ENCODE data around the gene ZFP57.

ZFP57 gene

DNA sequence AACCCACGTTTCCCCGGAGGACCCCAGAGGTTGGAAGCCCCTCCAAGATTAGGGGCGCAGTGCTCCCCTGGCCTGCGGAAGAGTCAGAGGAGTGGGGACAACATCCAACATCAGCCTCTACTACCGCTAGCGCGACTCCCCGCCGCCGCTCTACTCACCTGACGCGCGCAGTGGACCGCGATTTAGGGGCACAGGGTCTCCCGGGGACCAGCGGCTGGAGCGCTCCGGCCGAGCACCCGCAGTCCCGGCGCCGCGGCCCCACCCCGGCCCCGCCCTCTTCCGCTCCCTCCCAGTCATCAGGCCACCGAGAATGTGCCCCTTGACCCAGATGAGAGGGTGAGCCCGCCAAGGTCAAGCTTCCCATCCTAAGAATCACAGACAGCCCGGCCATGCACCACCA, at the start of gene ZFP57:
Gene ZFP57, minus strand, starts transcription at position 249 of the 400 bp plus-strand sequence. CDS start 4,149 bp downstream, outside the sequence.
- no peak for DNase-seq

DNA sequence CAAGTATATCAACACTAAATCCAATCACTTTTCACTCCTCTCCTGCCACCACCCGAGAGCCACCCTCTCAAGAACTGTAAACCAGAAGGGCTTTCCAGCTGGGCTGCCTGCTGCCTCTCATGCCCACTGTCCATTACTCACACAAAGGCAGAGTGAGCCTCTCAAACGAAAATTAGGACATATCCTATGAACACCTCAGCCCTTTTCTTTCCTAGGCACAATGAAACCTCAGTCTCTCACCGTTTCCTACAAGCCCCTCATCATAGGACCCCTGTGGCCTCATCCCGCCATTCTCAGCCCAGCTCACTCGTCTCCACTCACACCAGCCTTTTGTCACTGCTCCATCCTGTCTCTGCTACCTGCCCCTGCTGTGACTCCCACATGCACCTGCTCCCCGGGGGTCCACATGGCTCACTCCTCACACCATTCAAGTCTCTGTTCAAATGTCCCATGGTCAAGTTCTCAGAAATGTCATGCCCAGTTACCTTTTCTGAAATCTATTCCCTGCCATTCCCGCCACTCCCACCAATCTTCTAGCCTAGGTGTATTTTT, 49.7 kb upstream of the ZFP57 start:
- no peak for DNase-seq

DNA sequence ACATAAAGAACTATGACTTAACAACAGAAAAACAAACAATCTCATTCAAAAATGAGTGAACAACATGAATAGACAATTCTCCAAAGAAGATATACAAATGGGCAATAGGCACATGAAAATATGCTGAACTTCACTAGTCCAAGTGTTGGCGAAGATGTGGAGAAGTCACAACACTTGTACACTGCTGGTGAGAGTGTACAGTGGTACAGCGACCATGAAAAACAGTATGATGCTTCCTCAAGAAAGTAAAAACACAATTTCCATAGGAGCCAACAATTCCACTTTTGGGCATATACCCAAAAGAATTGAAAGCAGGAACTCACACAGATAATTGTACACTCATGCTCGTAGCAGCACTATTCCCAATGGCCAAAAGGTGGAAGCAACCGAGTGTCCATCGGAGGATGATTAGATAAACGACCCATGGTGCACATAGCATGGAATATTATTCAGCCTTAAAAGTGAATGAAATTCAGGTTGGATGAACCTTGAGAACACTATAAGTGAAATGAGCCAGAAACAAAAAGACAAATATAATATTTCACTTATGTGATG, 48.9 kb upstream of the ZFP57 start:
- no peak for DNase-seq

DNA sequence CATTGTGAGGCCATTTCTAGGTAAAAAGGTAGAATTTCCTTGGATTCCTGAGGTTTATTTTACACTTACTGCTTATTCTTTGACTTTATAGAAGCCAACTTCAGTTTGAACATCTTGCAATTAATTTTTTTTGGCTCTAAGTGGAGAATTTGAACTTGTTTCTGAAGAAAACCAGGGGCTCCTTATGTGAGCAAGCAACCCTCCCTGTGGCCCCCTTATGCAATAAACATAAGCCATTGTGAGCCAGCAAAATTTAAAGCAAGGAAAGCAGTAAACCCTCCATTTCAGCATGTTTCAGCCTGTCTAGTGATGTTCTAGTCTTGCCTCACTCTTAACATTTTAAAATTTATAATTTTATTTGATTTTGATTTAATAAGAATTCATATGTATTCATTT, 47.9 kb upstream of the ZFP57 start:
- no peak for DNase-seq

DNA sequence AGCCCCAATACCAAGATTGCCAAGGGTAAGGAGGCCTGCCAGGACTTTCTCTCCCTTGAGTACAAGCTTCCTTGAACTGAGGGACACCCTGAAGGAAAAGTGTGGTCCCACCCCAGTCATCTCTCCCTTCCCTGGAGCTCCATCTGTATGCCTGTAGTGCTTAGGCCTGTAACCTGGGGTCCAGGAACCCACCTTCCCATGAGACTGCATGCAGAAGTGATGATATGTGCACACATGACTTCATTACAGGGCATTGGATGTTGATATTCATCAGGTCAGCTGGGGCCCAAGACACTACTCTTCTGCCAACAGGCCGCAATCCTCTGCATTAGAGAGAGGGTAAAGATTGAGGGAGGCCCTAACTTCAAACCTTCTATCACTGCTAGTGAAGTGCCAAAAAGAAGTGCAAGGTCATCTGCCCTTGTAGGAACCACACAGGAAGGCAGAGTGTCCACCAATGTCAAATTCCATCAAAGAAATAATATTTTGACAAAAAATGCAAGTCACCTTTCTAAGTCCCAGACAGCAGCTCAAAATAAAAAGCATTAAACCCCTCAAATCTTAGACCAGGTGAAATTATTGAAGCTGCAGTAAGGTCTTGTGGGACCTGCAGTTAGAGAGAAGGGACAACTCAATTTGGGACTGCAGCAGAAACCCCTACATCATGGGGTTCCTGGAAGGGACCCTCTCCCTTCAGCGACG, 47.4 kb upstream of the ZFP57 start:
- DNase-seq, result no peak

DNA sequence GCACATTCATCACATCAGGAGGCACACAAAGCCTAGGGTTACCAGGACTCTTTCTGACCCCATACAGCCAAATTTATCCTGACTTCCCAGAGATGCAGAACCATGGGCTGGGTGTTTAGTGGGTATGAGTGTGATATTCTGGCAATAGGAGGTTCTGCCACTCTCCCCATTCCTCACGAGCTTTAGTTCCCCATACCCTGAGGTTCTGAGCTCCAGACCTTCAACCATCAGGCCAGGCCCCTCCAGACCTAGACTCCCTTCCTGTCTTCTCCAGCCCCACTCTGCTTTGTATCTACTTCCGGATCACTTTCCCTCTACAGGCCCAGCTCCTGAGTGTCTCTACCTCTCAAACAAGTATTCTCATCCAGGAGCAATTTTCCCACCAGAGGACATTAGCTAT, 46.7 kb upstream of the ZFP57 start:
- no peak for DNase-seq

DNA sequence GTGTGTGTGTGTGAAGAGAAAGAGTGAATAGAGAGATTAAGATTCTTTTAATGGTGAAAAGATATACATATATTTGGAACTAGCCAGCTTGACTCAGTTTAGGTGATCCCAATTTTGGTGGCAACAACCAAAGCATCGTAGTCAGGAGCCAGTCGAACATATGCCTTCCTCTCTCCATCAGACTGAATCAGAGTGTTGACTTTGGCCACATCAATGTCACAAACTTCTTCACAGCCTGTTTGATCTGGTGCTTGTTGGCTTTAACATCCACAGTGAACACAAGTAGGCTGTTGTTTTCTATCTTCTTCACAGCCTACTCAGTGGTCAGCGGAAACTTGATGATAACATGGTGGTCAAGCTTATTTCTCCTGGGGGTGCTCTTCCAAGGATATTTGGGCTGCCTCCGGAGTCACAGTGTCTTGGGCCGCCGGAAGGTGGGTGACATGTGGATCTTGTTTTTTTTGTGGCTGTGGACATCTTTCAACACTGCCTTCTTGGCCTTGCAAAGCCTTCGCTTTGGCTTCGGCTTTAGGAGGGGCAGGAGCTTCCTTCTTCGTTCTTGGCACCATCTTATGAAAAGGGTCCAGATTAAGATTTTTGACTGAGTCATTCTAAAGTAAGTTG, 45.7 kb upstream of the ZFP57 start:
- DNase-seq, result no peak

DNA sequence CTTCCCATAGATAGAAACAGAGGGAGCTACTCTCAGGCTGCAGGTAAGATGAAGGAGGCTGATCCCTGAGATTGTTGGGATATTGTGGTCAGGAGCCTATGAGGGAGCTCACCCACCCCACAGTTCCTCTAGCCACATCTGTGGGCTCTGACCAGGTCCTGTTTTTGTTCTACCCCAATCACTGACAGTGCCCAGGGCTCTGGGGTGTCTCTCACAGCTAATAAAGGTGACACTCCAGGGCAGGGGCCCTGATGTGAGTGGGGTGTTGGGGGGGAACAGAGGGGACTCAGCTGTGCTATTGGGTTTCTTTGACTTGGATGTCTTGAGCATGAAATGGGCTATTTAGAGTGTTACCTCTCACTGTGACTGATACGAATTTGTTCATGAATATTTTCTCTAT, 45.0 kb upstream of the ZFP57 start:
- no peak for DNase-seq

DNA sequence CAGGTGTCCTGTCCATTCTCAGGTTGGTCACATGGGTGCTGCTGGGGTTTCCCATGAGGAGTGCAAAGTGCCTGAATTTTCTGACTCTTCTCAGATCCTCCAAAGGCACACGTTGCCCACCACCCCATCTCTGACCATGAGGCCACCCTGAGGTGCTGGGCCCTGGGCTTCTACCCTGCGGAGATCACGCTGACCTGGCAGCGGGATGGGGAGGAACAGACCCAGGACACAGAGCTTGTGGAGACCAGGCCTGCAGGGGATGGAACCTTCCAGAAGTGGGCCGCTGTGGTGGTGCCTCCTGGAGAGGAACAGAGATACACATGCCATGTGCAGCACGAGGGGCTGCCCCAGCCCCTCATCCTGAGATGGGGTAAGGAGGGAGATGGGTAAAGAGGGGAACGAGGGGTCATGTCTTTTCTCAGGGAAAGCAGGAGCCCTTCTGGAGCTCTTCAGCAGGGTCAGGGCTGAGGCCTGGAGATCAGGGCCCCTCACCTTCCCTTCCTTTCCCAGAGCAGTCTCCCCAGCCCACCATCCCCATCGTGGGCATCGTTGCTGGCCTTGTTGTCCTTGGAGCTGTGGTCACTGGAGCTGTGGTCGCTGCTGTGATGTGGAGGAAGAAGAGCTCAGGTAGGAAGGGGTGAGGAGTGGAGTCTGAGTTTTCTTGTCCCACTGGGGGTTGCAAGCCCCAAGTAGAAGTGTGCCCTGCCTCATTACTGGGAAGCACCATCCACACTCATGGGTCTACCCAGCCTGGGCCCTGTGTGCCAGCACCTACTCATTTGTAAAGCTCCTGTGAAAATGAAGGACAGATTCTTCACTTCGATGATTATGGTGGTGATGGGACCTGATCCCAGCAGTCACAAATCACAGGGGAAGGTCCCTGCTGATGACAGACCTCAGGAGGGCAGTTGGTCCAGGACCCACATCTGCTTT, 44.3 kb upstream of the ZFP57 start:
- DNase-seq, result no peak

DNA sequence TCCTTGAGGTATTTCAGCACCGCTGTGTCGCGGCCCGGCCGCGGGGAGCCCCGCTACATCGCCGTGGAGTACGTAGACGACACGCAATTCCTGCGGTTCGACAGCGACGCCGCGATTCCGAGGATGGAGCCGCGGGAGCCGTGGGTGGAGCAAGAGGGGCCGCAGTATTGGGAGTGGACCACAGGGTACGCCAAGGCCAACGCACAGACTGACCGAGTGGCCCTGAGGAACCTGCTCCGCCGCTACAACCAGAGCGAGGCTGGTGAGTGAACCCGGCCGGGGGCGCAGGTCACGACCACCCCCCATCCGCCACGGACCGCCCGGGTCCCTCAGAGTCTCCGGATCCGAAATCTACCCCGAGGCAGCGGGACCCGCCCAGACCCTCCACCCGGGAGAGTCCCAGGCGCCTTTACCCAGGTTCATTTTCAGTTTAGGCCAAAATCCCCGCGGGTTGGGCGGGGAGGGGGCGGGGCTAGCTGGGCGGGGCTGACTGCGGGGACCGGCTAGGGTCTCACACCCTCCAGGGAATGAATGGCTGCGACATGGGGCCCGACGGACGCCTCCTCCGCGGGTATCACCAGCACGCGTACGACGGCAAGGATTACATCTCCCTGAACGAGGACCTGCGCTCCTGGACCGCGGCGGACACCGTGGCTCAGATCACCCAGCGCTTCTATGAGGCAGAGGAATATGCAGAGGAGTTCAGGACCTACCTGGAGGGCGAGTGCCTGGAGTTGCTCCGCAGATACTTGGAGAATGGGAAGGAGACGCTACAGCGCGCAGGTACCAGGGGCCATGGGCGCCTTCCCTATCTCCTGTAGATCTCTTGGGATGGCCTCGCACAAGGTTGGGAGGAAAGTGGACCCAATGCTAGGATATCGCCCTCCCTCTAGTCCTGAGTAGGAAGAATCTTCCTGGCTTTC, 43.0 kb upstream of the ZFP57 start:
- DNase-seq, result no peak

DNA sequence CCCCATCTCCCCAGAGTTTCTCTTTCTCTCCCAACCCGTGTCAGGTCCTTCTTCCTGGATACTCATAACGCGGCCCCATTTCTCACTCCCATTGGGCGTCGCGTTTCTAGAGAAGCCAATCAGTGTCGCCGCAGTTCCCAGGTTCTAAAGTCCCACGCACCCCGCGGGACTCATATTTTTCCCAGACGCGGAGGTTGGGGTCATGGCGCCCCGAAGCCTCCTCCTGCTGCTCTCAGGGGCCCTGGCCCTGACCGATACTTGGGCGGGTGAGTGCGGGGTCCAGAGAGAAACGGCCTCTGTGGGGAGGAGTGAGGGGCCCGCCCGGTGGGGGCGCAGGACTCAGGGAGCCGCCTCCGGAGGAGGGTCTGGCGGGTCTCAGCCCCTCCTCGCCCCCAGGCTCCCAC, 42.3 kb upstream of the ZFP57 start, which contains the start of gene HLA-F:
Gene HLA-F, plus strand, starts transcription at position 173 of the 404 bp plus-strand sequence. Its CDS starts 30 bp downstream, at position 203.
- peak in 1 of 2 experiments; percentile 13 for DNase-seq

DNA sequence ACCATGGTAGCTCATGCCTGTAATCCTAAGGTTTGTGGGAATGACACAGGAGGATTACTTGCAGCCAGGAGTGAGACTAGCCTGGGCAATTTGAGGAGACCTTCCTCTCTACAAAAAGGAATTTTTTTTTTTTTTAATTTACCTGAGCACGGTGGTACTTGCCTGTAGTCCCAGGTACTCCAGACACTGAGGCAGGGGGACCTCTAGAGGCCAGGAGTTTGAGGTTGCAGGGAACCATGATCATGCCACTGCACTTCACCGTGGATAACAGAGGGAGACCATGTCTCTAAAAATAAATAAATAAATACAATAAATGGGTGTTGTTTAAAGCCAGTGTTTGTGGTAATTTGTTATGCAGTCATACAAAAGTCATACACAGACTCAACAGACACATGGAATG, 39.9 kb upstream of the ZFP57 start:
- DNase-seq, result no peak

DNA sequence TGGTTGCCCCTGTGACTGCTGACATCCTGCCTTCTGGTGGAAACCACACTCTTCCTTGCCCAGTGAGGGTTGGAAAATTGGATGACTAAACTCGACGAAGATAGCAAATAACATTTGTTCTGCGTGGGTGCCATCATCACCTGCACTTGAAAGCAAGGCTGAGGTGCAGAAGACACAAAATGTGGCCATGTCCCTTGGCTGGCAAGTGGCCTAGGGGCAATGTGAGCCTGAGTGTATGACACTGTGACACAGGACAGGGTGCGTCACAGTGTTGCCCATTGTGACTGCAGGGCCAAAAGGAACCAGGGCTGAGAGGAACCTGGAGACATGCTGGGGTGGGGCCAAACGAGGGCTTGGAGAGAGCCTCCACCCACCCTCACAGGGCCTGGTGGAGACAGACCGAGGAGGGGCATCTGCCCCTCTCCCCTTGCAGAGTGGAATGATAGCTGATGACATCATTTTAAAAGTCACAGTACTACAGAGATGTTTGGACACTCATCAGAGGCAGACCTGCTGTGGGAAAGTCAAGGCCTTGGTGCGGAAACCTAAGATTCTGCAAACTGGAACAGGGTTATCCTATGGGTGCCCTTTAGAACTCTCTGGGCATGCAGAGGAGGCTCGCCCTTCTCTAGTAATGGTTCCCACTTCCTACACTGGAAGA, 29.5 kb upstream of the ZFP57 start:
- DNase-seq, result no peak

DNA sequence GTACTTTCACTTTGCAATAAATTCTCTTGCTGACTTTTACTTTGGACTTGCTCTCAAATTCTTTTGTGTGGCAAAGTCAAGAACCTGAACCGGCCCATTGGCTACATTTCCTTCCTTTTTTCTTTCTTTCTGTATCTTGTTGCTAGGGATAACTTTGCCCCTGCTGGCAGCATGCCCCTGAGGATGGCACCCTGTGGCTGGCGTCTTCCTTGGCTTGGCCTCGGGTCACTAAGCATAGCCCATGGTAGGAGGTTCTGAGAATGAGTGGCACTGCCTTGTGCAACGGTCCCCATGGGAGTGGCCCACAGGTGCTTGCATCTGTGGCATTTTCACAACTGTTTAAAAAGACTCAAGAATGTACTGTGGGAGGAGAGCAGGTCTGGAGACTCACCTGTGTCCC, 28.2 kb upstream of the ZFP57 start:
- no peak for DNase-seq

DNA sequence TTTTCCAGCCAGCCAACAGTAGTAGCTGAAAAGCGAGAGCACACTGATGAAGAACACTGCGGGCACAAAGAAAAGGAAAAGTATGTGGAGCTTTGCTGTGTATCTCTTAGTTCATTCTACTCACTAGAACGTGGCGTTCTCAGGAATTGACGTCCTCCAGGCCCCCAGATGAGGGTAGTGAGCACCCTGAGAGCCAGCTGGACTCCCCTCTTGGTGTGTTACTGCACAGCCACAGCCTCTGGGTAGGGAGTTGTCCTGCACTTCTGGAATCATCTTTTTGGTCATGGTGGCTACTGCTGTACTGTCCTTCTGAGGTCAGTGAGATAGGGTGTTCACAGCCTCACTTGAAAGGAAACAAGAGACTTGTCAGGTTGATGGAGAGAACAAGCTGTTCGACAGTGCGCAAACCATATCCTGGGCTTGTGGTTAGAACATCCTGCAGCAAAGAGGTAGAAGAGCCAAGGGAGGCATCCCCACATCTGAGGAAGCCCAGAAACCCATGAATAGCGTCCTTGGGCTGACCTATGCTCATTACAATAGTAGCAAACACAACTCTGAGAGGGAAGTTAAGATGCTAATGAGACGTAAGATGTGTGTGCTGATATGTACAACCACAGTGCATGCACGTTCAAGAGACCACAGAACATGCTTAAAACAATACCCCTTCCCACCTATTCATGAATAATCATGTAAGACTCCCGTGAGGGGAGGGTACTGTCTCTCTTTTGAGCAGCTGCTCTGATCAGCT, 27.7 kb upstream of the ZFP57 start:
- DNase-seq, result no peak

DNA sequence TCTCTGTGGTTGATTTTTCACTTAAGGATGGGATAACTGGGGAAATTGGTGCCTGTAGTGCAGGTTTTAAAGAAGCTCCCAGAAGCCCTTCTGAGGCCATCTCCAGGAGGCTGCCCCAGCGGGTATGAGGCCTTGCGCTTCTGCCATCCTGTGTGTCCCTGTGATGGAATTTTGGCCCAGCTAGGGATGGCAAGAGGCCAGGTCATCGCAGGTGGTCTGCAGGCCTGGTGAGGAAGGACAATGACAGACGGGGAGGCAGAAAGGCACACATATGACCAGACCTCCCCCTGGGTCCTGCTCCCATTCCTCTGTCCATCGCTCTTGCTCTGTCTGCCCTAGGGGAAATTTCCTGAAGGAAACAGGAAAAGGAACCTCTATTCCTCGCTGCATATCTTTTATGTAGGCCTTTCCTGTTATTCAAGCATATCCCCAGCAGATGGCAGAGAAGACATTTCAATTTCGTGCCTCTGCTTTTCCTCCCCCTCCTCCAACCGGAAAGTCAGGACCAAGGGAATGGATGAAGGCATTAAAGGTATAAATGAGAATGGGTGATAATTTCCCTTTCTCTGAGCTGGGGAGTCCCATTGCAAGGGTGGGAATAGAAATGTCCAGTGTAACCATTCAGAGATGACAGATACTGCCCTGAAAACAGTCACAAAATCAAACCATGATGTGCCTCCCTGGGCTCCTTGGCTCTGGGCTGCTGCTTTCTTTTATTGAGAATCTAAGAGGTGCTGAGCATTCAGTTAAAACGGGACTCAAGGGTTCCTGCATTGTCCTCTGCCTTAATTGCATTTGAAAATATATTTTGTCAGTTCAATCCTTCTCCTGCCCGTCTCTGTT, 24.7 kb upstream of the ZFP57 start:
- DNase-seq, result peak in 1 of 2 experiments; percentile 22

DNA sequence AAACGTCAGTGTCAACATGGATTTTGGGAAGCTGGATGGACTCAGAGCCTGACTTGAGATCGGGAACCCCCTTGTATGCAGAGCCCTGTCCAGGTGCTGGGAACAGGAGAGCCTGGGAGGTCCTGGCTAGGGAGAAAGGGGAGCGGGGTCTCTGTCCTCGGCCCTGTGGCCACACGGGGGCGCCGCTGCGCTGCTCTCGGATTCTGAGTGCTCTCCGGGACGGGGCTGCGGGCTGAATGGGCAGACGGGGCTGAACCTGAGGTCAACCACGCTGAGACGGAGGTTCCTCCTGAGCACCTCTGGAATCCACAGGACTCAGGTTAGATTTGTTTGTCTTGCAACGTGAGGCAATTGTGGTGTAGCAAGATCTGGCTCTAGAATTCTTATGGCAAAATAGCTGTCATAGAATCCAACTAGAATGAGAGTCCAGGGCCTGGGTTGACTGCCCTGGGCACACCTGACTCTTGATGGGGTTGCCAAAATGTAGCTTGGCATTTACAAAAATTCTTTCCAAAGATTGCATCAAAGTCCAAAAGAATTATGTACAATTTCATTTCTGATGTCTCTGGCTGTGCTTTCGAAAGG, 21.7 kb upstream of the ZFP57 start:
- DNase-seq, result peak in 1 of 2 experiments; percentile 1

DNA sequence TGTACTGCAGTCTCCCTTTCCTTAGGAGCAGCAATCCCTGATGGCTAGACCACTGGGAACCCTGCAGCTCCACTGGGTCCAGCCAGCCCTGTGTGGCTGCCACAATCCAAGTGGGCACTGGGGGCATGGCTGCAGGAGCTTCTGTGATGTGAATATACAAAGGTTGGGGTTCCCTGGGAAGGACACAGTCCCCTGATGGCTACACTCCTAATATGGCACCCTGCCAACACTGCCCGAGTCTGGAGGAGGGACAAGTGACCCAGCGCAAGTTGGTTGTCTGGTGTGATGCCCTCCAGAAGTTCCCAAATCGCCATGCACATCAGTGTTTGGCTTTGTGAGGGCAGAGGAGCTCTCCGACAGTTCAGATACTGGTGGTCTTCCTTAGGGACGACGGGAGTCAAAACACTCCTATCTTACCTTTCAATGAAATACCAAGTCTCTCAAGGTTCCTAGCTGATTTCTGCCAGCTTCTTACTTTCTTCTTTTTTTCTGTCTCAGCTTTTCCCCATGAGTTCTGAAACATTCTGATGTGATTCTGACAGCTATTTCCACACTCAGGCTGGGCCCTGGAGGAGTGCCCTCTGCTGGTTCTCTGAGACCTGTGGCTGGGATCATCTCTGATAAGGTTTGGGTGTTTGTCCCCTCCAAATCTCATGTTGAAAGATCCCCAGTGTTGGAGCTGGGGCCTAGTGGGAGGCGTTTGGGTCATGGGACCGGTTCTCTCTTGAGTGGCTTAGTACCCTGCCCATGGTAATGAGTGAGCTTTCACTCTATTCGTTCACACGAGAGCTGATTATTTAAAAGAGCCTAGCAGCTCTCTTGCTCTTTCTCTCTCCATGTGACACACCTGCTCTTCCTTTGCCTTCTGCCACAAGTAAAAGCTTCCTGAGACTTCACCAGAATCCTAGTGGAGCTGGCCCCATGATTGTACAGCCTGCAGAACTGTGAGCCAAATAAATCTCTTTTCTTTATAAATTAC, 15.5 kb upstream of the ZFP57 start:
- DNase-seq, result no peak

Measured in NCI-H524 (cell line).